Caco-2 (cell line): ENCODE results near the gene APLP1. TPM values are rescaled to one million over a fixed set of nuclear protein-coding genes. Genes with fewer than 3 reads are reported as not detected.

ENCODE experiments used
- BruUV-seq: library from RNA; stranded (reverse); fragments of 400-500 nt; replicated peaks from 2 replicates; lab custom pipeline; 2021; lab: Mats Ljungman, UMichigan
- CTCF ChIA-PET: fragments of 300-600 bp; sonication (Branson Sonifier 250); formaldehyde crosslinking; loops from one replicate; lab custom pipeline; 2022; ENCODE audit warnings: antibody characterized with exemption; lab: Charles Lee
- POLR2A ChIA-PET: fragments of 300-600 bp; sonication (Branson Sonifier 250); formaldehyde crosslinking; loops from one replicate; lab custom pipeline; 2022; ENCODE audit warnings: antibody characterized with exemption; lab: Charles Lee
- DNase-seq, 2 experiments: peaks; one replicate each; pipeline versions ENCODE4 v3.0.0 to v3.0.0-alpha.2; 2020 to 2022
- H3K27me3 ChIP-seq: replicated peaks from 2 replicates; pipeline ENCODE4 v1.6.0; 2011; ENCODE audit warnings: low read length; ENCODE audit not compliant: control insufficient read depth, insufficient read depth
- H3K36me3 ChIP-seq: 2 replicates; pipeline ENCODE4 v1.5.1; 2011; ENCODE audit warnings: low read length; ENCODE audit not compliant: control insufficient read depth, insufficient read depth
- H3K4me1 ChIP-seq: fragments of 250-450 bp; sonication (Bioruptor Pico); 2 replicates; pipeline ENCODE4 v1.5.1; 2020; ENCODE audit warnings: mild to moderate bottlenecking
- H3K4me3 ChIP-seq: 2 replicates; pipeline ENCODE4 v1.5.1; 2011; ENCODE audit warnings: low read depth, mild to moderate bottlenecking, control low read depth, low read length
- H3K9me3 ChIP-seq: fragments of 250-450 bp; sonication (Bioruptor Pico); 2 replicates; pipeline ENCODE4 v1.5.1; 2020; ENCODE audit warnings: mild to moderate bottlenecking, moderate library complexity
- H3K27ac Mint-ChIP-seq: one replicate; pipeline ENCODE4 v1.8.0; 2022; ENCODE audit warnings: mixed read lengths; ENCODE audit not compliant: unreplicated experiment
- H3K27me3 Mint-ChIP-seq: one replicate; pipeline ENCODE4 v1.8.0; 2022; ENCODE audit warnings: mixed read lengths; ENCODE audit not compliant: insufficient read depth, unreplicated experiment
- H3K36me3 Mint-ChIP-seq: one replicate; pipeline ENCODE4 v1.8.0; 2022; ENCODE audit warnings: mild to moderate bottlenecking, mixed read lengths; ENCODE audit not compliant: insufficient read depth, unreplicated experiment
- H3K4me1 Mint-ChIP-seq: one replicate; pipeline ENCODE4 v1.8.0; 2022; ENCODE audit warnings: low read depth, mixed read lengths; ENCODE audit not compliant: unreplicated experiment
- H3K4me3 Mint-ChIP-seq: one replicate; pipeline ENCODE4 v1.8.0; 2022; ENCODE audit warnings: mild to moderate bottlenecking, moderate library complexity, mixed read lengths; ENCODE audit not compliant: unreplicated experiment
- H3K9me3 Mint-ChIP-seq: one replicate; pipeline ENCODE4 v1.8.0; 2022; ENCODE audit warnings: mixed read lengths; ENCODE audit not compliant: unreplicated experiment
- CTCF ChIP-seq, 2 experiments: fragments of 200-600 bp in 1 of 2; IDR thresholded peaks; 1 replicate in 1 of 2; 2 replicates in 1 of 2; pipeline versions ENCODE4 v1.5.1 to v1.8.0; 2011 to 2022; ENCODE audit warnings: antibody characterized with exemption in 1 of 2, control low read depth in 1 of 2, inconsistent platforms in 1 of 2, low read depth in 1 of 2, low read length in 1 of 2, mild to moderate bottlenecking in 1 of 2, moderate library complexity in 1 of 2; ENCODE audit not compliant: insufficient read depth in 1 of 2, severe bottlenecking in 1 of 2, unreplicated experiment in 1 of 2
- intact Hi-C: fragments of 100-400 bp; cut with micrococcal nuclease; formaldehyde crosslinking; loops from one replicate; pipeline ENCODE4 v1.10.0; 2022; ENCODE audit not compliant: unreplicated experiment
- total RNA-seq: library from RNA; stranded (reverse); gene quantifications from 2 replicates; pipeline ENCODE4 v1.2.3, GENCODE V29; 2022

APLP1 gene
- total RNA-seq, 1 experiment from 2014 or later, result 6.5 TPM

- Histone ChIP-seq H3K9me3 (no peaks in the 10 kb centered on the region), H3K4me1 (no peaks in the 10 kb centered on the region), H3K36me3 (no peaks in the 10 kb centered on the region), H3K27me3 (no peaks in the 10 kb centered on the region), H3K4me3 (no peak overlapping the region)
- CTCF ChIA-PET, result interaction anchor here (1.4 kb wide), 1 partner anchor 47 kb away, joined by 6 read pairs; no protein-coding TSS in a partner anchor
- Mint-ChIP-seq H3K36me3 (peaks cover 27% of the 10 kb centered on the region), H3K9me3 (no peaks in the 10 kb centered on the region), H3K4me3 (no peak overlapping the region), H3K27ac (no peak overlapping the region), H3K27me3 (peaks cover 3% of the 10 kb centered on the region), H3K4me1 (peaks cover 10% of the 10 kb centered on the region)
- POLR2A ChIA-PET, result interaction anchor here (0.6 kb wide), 1 partner anchor 229 kb away, joined by 3 read pairs; no protein-coding TSS in a partner anchor
- intact Hi-C loops, result no loop called here
- DNase-seq, result no peak
- BruUV-seq, result no TSS peak
- no peak for TF ChIP-seq CTCF (IDR thresholded peaks at IDR 0.05; ENCODE audit: insufficient read depth in 1 of 2, low read depth in 1 of 2, low read length in 1 of 2, severe bottlenecking in 1 of 2, unreplicated experiment in 1 of 2)
These were observed 15.5 kb downstream of the APLP1 start for GRCh38 chr19:35883882-35884281.

GRCh38 chr19:35885225-35885738 lies 16.9 kb downstream of the APLP1 start:
- no peak for TF ChIP-seq CTCF (IDR thresholded peaks at IDR 0.05; ENCODE audit: insufficient read depth in 1 of 2, low read depth in 1 of 2, low read length in 1 of 2, severe bottlenecking in 1 of 2, unreplicated experiment in 1 of 2)
- CTCF ChIA-PET, result no interaction called here
- Histone ChIP-seq H3K4me3 (no peak overlapping the region), H3K36me3 (no peaks in the 10 kb centered on the region), H3K27me3 (no peaks in the 10 kb centered on the region), H3K4me1 (no peaks in the 10 kb centered on the region), H3K9me3 (no peaks in the 10 kb centered on the region)
- no peak overlapping the region for H3K4me3 Mint-ChIP-seq
- BruUV-seq, result no TSS peak
- H3K27ac Mint-ChIP-seq, result no peak overlapping the region
- intact Hi-C loops, result no loop called here
- H3K36me3 Mint-ChIP-seq, result peaks cover 19% of the 10 kb centered on the region
- no peaks in the 10 kb centered on the region for H3K9me3 Mint-ChIP-seq
- H3K4me1 Mint-ChIP-seq, result peaks cover under 1% of the 10 kb centered on the region
- no peaks in the 10 kb centered on the region for H3K27me3 Mint-ChIP-seq
- no peak for DNase-seq
- POLR2A ChIA-PET, result no interaction called here

GRCh38 chr19:35885904-35886303 lies 17.5 kb downstream of the APLP1 start:
- H3K4me3 Mint-ChIP-seq, result no peak overlapping the region
- TF ChIP-seq CTCF (IDR thresholded peaks at IDR 0.05; ENCODE audit: insufficient read depth in 1 of 2, low read depth in 1 of 2, low read length in 1 of 2, severe bottlenecking in 1 of 2, unreplicated experiment in 1 of 2), result no peak

More at GRCh38 chr19:35885904-35886303, 17.5 kb downstream of the APLP1 start:
- Mint-ChIP-seq H3K4me1 (no peaks in the 10 kb centered on the region), H3K9me3 (no peaks in the 10 kb centered on the region), H3K27ac (no peak overlapping the region), H3K27me3 (no peaks in the 10 kb centered on the region), H3K36me3 (peaks cover 19% of the 10 kb centered on the region)
- Histone ChIP-seq H3K27me3 (no peaks in the 10 kb centered on the region), H3K9me3 (no peaks in the 10 kb centered on the region), H3K36me3 (no peaks in the 10 kb centered on the region), H3K4me3 (no peak overlapping the region), H3K4me1 (no peaks in the 10 kb centered on the region)
- CTCF ChIA-PET, result interaction anchor here (0.7 kb wide), 1 partner anchor 145 kb away, joined by 3 read pairs; no protein-coding TSS in a partner anchor
- POLR2A ChIA-PET, result interaction anchor here (0.5 to 0.6 kb wide), 2 partner anchors 45 to 175 kb away, joined by 3 read pairs; no protein-coding TSS in a partner anchor
- BruUV-seq, result no TSS peak
- no peak for DNase-seq
- intact Hi-C loops, result no loop called here
